Subcutaneous adipose tissue (tissue), 4 donors: ENCODE data around the gene UBE2O. TPM values are rescaled to one million over a fixed set of nuclear protein-coding genes. Genes with fewer than 3 reads are reported as not detected.

Source experiments
- CTCF ChIP-seq: fragments of 450-650 bp; IDR thresholded peaks from one replicate; pipeline ENCODE4 v1.5.1; 2016; ENCODE audit warnings: low read depth, mild to moderate bottlenecking, control low read depth, antibody characterized with exemption, moderate library complexity
- total RNA-seq, 4 donors: library from RNA; depleted of rRNA; stranded (reverse); fragments of >200 nt; gene quantifications; one replicate each; pipeline ENCODE4 v1.1.0, GENCODE V29; 2016

Gene UBE2O
- total RNA-seq, 4 donors from 2014 or later: 7.2 to 14.3 (median 12.6) TPM

DNA sequence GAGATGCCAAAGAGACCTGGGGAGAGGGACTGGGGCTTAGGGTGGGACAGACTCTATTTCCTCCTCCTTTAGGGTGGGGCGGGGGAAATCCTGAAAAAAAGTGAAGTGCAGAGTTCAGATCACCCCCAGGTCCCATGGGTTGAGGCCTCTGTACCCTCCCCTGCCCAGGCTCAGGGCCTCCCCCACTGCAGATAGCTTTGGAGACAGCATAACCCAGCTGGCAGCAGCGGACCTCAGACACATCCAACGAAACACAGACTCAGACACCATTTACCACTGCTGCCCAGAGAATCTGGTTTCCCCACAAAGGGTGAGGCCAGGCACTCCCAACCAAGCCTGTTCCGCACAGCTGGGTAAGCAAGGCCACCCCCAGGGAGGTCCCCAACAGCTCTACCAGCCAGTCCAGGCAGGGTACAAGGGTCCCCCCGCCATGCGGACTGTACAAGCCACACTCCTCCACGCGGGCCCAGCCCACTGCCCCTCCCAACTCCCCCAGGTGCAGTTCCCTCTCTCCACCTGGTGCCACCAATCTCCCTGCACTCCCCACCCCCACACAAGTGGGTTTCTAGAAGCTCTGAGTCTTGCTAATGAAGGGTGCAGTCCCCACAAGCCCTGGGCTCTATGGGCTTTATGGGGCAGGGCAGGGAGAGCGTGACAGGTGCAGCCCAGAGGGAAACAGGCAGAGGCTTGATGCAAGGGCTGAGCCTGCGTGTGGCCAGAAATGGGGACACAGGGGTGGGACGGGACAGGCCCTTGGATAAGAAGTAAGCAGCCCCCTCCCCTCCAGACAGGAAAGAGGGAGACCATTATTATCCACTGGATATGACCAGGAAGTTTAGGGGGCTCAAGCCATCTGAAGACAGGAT lies 39.4 kb upstream of the UBE2O start:
- TF ChIP-seq CTCF: no peak

GRCh38 chr17:76491271-76492122 lies 38.5 kb upstream of the UBE2O start:
- TF ChIP-seq CTCF: no peak

GRCh38 chr17:76490112-76490710 lies 37.3 kb upstream of the UBE2O start:
- TF ChIP-seq CTCF: no peak

GRCh38 chr17:76487451-76488192 lies 34.7 kb upstream of the UBE2O start:
- TF ChIP-seq CTCF: no peak

DNA sequence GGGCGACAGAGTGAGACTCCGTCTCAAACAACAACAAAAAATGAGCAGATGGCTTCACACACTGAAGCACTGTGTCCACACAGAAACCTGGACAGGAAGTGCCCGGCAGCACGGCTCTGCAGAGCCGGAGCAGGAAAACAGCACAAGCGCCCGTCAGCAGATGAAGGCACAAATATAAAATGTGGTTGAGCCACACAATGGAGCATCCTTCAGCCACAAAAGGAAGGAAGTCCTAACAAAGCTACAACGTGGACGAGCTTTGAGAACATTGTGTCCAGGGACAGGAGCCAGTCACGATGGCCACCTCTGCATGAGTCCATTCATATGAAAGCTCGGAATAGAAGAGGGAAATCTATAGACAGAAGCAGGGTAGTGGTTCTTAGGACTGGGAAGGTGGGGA lies 32.6 kb upstream of the UBE2O start:
- no peak for TF ChIP-seq CTCF

GRCh38 chr17:76484228-76484725 lies 31.3 kb upstream of the UBE2O start:
- no peak for TF ChIP-seq CTCF
